B cell (primary cell): ENCODE data around the gene TEX14. TPM values are rescaled to one million over a fixed set of nuclear protein-coding genes. Genes with fewer than 3 reads are reported as not detected.

Experiments used
- ATAC-seq: fragments of 200-7000 bp; cut with Tn5 transposase; one replicate; pipeline ENCODE4 v1.10.0; 2021; ENCODE audit warnings: low read depth, mild to moderate bottlenecking, moderate number of reproducible peaks, moderate library complexity
- CTCF ChIA-PET: fragments of 350-600 bp; sonication (Branson Sonifier 250); formaldehyde crosslinking; loops from one replicate; lab custom pipeline; 2021; ENCODE audit warnings: antibody characterized with exemption, inconsistent platforms; lab: Charles Lee
- POLR2A ChIA-PET: fragments of 350-600 bp; sonication (Branson Sonifier 250); formaldehyde crosslinking; loops from one replicate; lab custom pipeline; 2021; ENCODE audit warnings: antibody characterized with exemption; lab: Charles Lee
- DNase-seq: peaks from one replicate; pipeline ENCODE4 v3.0.0; 2013
- H2AFZ ChIP-seq: 2 replicates; pipeline ENCODE4 v1.6.1; 2012; ENCODE audit warnings: mild to moderate bottlenecking, low read depth, low read length; ENCODE audit not compliant: insufficient read depth, poor library complexity, severe bottlenecking
- H3K27ac ChIP-seq, 2 donors: 1 replicate in 1 of 2; 2 replicates in 1 of 2; pipeline ENCODE4 v1.5.1; 2012 to 2013; ENCODE audit warnings: low read length in 2 of 2, mild to moderate bottlenecking in 2 of 2, moderate library complexity in 1 of 2
- H3K27me3 ChIP-seq, 4 experiments: fragments of 200-600 bp in 1 of 4; sonication (generic) in 1 of 4; replicated peaks in 1 of 4; 1 replicate in 2 of 4; 2 replicates in 2 of 4; pipeline versions ENCODE4 v1.6.1 to v1.7.0; 2013 to 2016; ENCODE audit warnings: low read length in 3 of 4, mild to moderate bottlenecking in 2 of 4, mixed read lengths in 1 of 4, moderate library complexity in 1 of 4; ENCODE audit not compliant: insufficient read depth in 4 of 4, control insufficient read depth in 3 of 4; ENCODE audit errors: control extremely low read depth in 1 of 4
- H3K36me3 ChIP-seq, 2 experiments: replicated peaks in 1 of 2; 1 replicate in 1 of 2; 2 replicates in 1 of 2; pipeline versions ENCODE4 v1.6.1 to v1.7.1; 2013; ENCODE audit warnings: low read length in 1 of 2; ENCODE audit not compliant: insufficient read depth in 2 of 2, control insufficient read depth in 1 of 2; ENCODE audit errors: control extremely low read depth in 1 of 2, extremely low read depth in 1 of 2
- H3K4me1 ChIP-seq, 2 donors: fragments of 200-600 bp in 1 of 2; sonication (generic) in 1 of 2; 1 replicate in 1 of 2; 2 replicates in 1 of 2; pipeline versions ENCODE4 v1.5.1 to v1.6.1; 2013 to 2017; ENCODE audit warnings: low read length in 2 of 2; ENCODE audit not compliant: control insufficient read depth in 2 of 2, insufficient read depth in 2 of 2
- H3K4me2 ChIP-seq: replicated peaks from 2 replicates; pipeline ENCODE3; 2012; ENCODE audit warnings: mild to moderate bottlenecking, low read depth, low read length; ENCODE audit not compliant: poor library complexity, severe bottlenecking
- H3K4me3 ChIP-seq, 5 experiments: fragments of 200-600 bp in 1 of 5; sonication (generic) in 1 of 5; 1 replicate in 3 of 5; 2 replicates in 2 of 5; pipeline versions ENCODE4 v1.5.1 to v1.7.0; 2011 to 2016; ENCODE audit warnings: low read length in 4 of 5, mild to moderate bottlenecking in 4 of 5, low read depth in 2 of 5, control low read depth in 1 of 5, moderate library complexity in 1 of 5; ENCODE audit not compliant: insufficient read depth in 1 of 5; ENCODE audit errors: control extremely low read depth in 1 of 5, extremely low read depth in 1 of 5
- H3K79me2 ChIP-seq: fragments of 200-600 bp; sonication (generic); one replicate; pipeline ENCODE4 v1.6.0; 2016; ENCODE audit warnings: low read length; ENCODE audit not compliant: control insufficient read depth, insufficient read depth
- H3K9ac ChIP-seq: fragments of 200-600 bp; sonication (generic); 2 replicates; pipeline ENCODE4 v1.6.1; 2017; ENCODE audit warnings: mild to moderate bottlenecking, low read length, moderate library complexity
- H3K9me3 ChIP-seq, 3 donors: one replicate each; pipeline versions ENCODE4 v1.6.1 to v1.7.1; 2013; ENCODE audit warnings: low read length in 2 of 3; ENCODE audit not compliant: control insufficient read depth in 2 of 3, insufficient read depth in 1 of 3; ENCODE audit errors: control extremely low read depth in 1 of 3
- H4K20me1 ChIP-seq: 2 replicates; pipeline ENCODE4 v1.6.0; 2012; ENCODE audit warnings: mild to moderate bottlenecking, low read length; ENCODE audit not compliant: insufficient read depth, control insufficient read depth, poor library complexity, severe bottlenecking
- H3K27ac Mint-ChIP-seq: one replicate; pipeline ENCODE4 v1.8.0; 2021; ENCODE audit warnings: mixed read lengths
- H3K27me3 Mint-ChIP-seq: one replicate; pipeline ENCODE4 v1.8.0; 2021; ENCODE audit warnings: mixed read lengths
- H3K4me1 Mint-ChIP-seq: one replicate; pipeline ENCODE4 v1.8.0; 2021; ENCODE audit warnings: mixed read lengths
- H3K4me3 Mint-ChIP-seq: one replicate; pipeline ENCODE4 v1.8.0; 2021; ENCODE audit warnings: mixed read lengths
- H3K9me3 Mint-ChIP-seq: one replicate; pipeline ENCODE4 v1.8.0; 2022; ENCODE audit warnings: mixed read lengths; ENCODE audit not compliant: insufficient read depth
- CTCF ChIP-seq: fragments of 200-600 bp; IDR thresholded peaks from one replicate; pipeline ENCODE4 v1.8.0; 2022; ENCODE audit warnings: antibody characterized with exemption, mild to moderate bottlenecking
- EZH2 ChIP-seq: IDR thresholded peaks from 2 replicates; pipeline ENCODE4 v1.6.1; 2012; ENCODE audit warnings: borderline replicate concordance, low read depth, mild to moderate bottlenecking, moderate library complexity, low read length; ENCODE audit not compliant: insufficient read depth, poor library complexity, severe bottlenecking
- WGBS: methylation state at CpG from one replicate; pipeline ENCODE4 v1.1.5; 2013; ENCODE audit warnings: missing lambda C conversion rate; ENCODE audit not compliant: insufficient coverage; 5-methylcytosine and 5-hydroxymethylcytosine counted together
- intact Hi-C: fragments of 100-400 bp; cut with micrococcal nuclease; formaldehyde crosslinking; loops from one replicate; pipeline ENCODE4 v1.10.0; 2022
- polyA plus RNA-seq: library from polyadenylated mRNA; depleted of rRNA; stranded (reverse); fragments of >200 nt; gene quantifications from 2 replicates; pipeline ENCODE4 v1.2.3, GENCODE V29; 2012
- total RNA-seq, 2 donors: library from RNA; stranded (reverse); fragments of 120-200 nt in 1 of 2; gene quantifications; 1 replicate in 1 of 2; 2 replicates in 1 of 2; pipeline versions ENCODE4 v1.2.3 to v1.2.4, GENCODE V29; 2013 to 2022

The TEX14 gene
- total and polyA plus RNA-seq, 2 donors (not counting 1 experiment from before 2014, with no cell fraction given), result 0.10 to 0.20 TPM

- ATAC-seq (no peak), DNase-seq (no peak)
- Histone ChIP-seq H2AFZ (no peak overlapping the region), H3K4me1 (no peaks in the 10 kb centered on the region), H3K9me3 (no peaks in the 10 kb centered on the region), H3K79me2 (no peaks in the 10 kb centered on the region), H4K20me1 (no peaks in the 10 kb centered on the region), H3K4me3 (no peak overlapping the region), H3K27ac (no peak overlapping the region), H3K9ac (no peak overlapping the region), H3K27me3 (peaks cover 0 to 11% (median 0%) of the 10 kb centered on the region in 4 experiments), H3K4me2 (no peak overlapping the region), H3K36me3 (no peaks in the 10 kb centered on the region)
- intact Hi-C loops, result no loop called here
- no peaks in the 10 kb centered on the region for H3K4me1 Mint-ChIP-seq
- no peak overlapping the region for H3K4me3 Mint-ChIP-seq
- ChIA-PET POLR2A (no interaction called here), CTCF (interaction anchor here (0.6 to 1.2 kb wide), 4 partner anchors 10 to 463 kb away, joined by 3 to 5 read pairs (median 3); no protein-coding TSS in a partner anchor)
- no peak overlapping the region for H3K27ac Mint-ChIP-seq
- no CpG with 5 or more reads among the region's 2 CpGs for WGBS
- H3K27me3 Mint-ChIP-seq, result peaks cover 18% of the 10 kb centered on the region
- H3K9me3 Mint-ChIP-seq, result no peaks in the 10 kb centered on the region
- TF ChIP-seq EZH2 (no peak), CTCF (peak; percentile 24)
These were observed 150.6 kb downstream of the TEX14 start for GRCh38 chr17:58541249-58541648.

- TF ChIP-seq EZH2 (no peak), CTCF (no peak)
- CTCF ChIA-PET, result no interaction called here
These were observed 152.1 kb downstream of the TEX14 start for GRCh38 chr17:58539698-58540097.

More at GRCh38 chr17:58539698-58540097, 152.1 kb downstream of the TEX14 start:
- H3K4me1 Mint-ChIP-seq, result no peaks in the 10 kb centered on the region
- Histone ChIP-seq H3K4me2 (no peak overlapping the region), H3K27ac (no peak overlapping the region), H3K36me3 (no peaks in the 10 kb centered on the region), H3K79me2 (no peaks in the 10 kb centered on the region), H3K9ac (no peak overlapping the region), H3K27me3 (peaks cover 0 to 19% (median 1%) of the 10 kb centered on the region in 4 experiments), H2AFZ (no peak overlapping the region), H3K4me3 (no peak overlapping the region), H3K4me1 (no peaks in the 10 kb centered on the region), H3K9me3 (no peaks in the 10 kb centered on the region), H4K20me1 (no peaks in the 10 kb centered on the region)
- POLR2A ChIA-PET, result no interaction called here
- H3K27me3 Mint-ChIP-seq, result peaks cover 31% of the 10 kb centered on the region
- H3K9me3 Mint-ChIP-seq, result no peaks in the 10 kb centered on the region
- no peak overlapping the region for H3K27ac Mint-ChIP-seq
- DNase-seq (no peak), ATAC-seq (no peak)
- no peak overlapping the region for H3K4me3 Mint-ChIP-seq
- intact Hi-C loops, result no loop called here
